SK-N-DZ (cell line): Measurements from ENCODE around the gene TRAPPC2L.
"Not testable (repeated sequence)": the region's sequence is repeated elsewhere in the genome, so short reads cannot be mapped to it uniquely, and the experiment has no call there.

ENCODE experiments used
- DNase-seq: peaks from one replicate; pipeline ENCODE4 v3.0.0-alpha.2; 2015; ENCODE audit warnings: low spot score

The TRAPPC2L gene

DNA sequence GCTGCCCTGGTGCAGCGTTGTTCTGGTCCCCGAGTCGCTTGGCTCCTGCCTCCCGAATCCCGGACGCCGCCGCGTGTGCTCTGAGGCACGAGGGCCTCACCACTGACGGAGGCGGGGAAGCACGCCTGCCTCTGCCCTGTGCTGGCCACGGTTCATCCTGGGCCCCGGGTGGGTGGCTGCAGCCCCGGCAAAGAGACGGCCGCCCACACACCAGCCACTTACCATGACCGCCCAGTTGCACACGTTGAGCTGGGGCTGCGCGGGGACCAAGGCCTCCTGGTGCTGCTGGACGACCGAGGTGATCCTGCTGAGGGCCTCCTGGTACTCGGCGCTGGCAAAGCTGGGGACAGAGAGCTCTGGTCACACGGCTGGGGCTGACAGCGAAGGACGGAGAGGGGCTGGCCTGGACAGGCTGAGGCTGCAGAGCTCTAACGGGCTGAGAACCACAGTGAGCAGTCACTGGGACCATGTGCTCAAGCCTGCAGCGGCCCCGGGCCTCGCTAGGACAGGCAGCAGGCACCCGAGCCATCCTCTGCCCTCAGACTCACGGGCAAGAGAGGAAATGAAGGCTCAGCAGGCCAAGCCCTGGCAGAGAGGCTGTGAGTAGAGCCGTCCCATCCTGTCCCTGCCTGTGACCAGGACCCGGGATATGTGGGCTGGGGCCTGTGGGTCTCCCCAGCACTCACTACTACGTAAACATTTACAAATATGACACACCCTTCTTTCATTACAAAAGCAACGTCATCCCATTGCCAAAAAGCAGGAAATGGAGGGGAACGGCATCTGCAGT lies 38.9 kb upstream of the TRAPPC2L start:
- DNase-seq: no peak

DNA sequence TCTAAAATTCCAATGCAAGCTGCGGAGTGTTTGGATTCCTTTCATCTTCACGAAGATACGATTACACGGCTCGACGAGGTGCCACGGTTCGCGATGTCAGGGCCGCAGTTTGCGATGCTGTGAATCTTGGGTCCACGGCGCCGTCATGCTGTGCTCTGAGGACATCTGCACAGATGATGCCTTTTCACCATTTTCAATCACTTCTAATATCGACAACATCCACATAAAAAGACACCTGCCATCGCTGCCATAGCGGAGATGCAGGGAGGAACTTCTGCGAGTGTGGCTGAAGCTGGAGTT lies 38.4 kb upstream of the TRAPPC2L start:
- no peak for DNase-seq

DNA sequence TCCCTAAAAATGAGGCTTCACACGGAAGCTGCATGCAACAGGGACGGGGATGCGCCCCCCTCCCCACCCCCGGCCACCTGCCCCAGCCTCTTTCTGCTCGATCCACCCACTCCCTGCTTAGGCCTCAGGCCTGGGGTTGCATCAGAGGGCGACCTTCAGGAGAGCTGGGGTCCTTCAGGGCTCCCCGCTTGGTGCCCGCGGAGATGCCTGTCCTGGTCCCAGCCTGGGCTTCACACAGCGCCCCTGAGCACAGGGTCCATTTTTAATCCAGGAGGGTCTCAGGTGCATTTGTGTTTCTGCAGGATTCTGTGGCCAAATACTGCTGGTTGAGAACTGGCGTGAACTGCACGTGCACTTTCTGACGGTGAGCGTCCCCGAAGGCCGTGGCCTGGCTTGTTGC lies 37.8 kb upstream of the TRAPPC2L start:
- DNase-seq: no peak

DNA sequence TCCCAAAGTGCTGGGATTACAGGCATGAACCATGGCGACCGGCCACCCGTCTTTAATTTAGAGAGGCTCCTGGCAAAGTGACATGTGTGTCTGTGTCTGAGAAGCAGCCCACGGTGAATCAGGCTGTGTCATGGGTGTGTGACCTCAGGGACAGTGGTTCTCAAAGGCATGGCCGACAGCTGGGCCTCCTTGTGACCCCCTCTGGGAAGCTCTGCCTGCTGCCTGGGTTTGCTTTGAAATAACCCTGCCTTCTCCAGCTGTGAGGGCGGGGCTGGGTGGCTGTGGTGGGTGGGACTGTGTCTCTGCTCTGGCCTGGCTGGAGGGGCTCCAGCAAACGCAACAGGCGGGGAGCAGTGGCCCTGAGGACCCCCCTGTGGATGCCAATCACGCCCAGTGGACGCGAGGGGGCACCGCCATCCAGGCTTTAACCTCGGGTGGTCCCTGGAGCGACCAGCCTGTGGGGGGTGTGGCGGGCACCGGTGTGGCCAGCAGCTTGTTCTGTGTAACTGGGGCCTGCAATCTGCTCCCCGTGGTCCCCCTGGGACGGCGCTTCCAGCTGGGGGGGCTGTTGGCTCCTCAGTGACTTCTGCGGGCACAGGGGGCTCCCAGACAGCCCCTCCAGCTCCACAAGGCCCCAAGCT lies 36.4 kb upstream of the TRAPPC2L start:
- no peak for DNase-seq

- no peak for DNase-seq
Observed at GRCh38 chr16:88821168-88821850, 35.6 kb upstream of the TRAPPC2L start.

- DNase-seq: no peak
Observed at GRCh38 chr16:88822281-88823040, 34.5 kb upstream of the TRAPPC2L start.

- not testable (repeated sequence) for DNase-seq
Observed at GRCh38 chr16:88823646-88824045, 33.3 kb upstream of the TRAPPC2L start.

DNA sequence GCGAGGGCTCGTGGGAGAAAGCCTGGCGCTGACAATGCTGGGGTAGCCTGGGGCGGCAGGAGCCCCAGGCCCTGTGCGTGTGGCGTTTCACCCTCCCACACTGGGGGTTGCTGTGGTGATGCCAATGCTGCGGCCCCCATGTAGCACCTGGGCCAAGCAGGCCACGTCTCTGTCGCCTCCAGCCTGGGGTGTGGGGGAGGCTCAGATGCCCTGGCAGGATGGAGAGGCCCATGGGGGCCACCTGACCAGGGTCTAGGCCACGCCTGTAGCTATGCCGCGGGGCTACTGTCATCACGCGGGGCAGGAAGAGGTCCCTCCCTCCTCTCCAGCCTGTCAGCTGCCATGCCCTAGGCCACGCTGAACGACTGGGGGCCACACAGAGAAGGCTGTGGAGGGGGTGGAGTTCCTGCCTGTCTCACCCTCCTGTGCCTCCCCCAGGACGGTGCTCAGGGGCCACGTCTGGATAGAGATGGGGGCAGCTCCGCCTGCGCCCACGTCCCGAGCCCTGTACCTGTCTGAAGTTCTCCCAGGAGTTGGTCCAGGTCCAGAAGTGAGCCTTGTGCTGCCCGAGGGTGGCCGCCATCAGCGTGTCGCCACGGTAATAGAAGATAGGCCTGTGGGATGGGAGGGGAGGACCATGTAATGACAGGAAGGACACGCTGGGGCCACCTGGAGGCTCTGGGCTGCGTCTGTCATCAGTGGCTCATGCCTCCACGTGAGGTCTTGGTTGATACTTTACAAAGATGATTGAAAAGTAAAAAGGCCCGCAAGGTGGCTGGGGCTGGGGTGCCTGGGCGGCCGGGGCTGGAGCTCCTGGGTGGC lies 32.5 kb upstream of the TRAPPC2L start:
- no peak for DNase-seq

DNA sequence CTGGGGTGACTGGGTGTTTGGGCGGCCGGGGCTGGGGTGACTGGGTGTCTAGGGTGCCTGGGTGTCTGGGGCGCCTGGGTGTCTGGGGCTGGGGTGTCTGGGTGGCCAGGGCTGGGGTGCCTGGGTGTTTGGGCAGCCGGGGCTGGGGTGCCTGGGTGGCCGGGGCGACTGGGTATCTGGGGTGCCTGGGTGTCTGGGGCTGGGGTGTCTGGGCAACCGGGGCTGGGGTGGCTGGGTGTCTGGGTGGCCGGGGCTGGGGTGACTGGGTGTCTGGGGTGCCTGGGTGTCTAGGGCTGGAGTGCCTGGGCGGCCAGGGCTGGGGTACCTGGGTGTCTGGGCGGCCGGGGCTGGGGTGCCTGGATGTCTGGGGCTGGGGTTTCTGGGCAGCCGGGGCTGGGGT lies 31.8 kb upstream of the TRAPPC2L start:
- no peak for DNase-seq

DNA sequence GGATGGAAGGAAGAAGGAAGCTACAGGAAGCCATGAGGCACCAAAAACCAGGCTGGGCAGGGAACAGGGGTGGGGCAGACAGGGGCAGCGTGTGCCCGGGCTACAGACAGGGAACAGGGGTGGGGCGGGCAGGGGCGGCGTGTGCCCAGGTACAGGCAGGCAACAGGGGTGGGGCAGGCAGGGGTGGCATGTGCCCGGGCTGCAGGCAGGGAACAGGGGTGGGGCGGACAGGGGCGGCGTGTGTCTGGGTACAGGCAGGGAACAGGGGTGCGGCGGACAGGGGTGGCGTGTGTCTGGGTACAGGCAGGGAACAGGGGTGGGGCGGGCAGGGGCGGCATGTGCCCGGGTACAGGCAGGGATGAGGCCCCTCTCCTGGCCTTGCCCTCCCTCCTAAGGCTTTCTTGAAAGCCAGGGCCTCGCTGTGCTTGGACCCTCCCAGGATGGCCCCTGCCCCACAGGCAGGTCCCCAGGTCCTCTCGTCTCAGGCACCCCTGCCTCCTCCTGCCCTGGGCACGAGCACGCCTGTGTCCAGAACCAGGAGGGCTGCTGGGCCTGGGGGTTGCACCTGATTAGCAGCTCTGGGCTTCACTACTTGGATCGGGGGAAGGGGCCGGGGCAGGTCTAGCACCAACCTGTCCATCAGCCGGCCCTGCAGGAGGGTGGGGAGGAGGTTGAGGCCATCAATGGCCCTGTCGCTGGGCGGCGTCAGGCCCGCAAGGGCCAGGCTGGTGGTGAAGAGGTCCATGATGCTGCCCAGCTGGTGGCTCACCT lies 30.7 kb upstream of the TRAPPC2L start:
- no peak for DNase-seq

GRCh38 chr16:88827727-88828126 lies 29.2 kb upstream of the TRAPPC2L start:
- no peak for DNase-seq

- no peak for DNase-seq
Observed at GRCh38 chr16:88828711-88829110, 28.2 kb upstream of the TRAPPC2L start.

DNA sequence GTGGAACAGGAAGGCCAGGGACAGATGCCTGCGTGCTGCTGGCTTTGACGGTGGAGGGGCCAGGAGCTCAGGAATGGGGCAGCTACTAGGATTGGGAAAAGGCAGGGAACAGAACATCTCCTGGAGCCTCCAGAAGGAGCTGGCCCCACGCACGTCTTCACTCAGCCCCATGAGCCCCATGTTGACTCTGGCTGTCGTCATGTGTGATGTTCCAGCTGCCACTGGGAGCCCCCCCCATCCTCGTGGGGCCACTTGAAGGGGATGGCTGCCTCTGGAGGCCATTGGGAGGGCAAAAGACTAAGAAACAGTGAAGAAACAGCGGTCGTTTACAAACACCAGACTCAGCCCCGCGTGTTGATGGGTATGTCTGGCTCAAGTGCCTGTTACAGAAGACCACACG lies 26.7 kb upstream of the TRAPPC2L start:
- DNase-seq: no peak

DNA sequence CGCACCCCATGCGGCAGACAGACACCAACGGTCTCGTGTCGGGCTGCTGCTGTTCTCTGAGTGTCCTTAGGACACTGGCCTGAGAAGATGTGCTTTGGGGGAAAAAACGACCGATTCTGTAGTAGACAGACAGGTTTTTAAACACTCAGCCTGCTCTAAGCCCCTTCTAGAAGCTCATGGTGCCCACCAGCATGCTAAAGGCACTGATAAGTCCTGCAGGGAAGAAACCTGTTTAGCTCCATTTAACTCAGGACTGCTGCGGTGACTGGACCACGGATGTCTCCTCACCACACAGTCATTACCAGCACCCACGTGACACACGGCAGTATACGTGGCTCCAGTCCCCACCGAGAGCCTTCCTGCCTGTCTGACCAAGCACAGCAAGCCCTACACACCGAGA lies 26.1 kb upstream of the TRAPPC2L start:
- DNase-seq: no peak

DNA sequence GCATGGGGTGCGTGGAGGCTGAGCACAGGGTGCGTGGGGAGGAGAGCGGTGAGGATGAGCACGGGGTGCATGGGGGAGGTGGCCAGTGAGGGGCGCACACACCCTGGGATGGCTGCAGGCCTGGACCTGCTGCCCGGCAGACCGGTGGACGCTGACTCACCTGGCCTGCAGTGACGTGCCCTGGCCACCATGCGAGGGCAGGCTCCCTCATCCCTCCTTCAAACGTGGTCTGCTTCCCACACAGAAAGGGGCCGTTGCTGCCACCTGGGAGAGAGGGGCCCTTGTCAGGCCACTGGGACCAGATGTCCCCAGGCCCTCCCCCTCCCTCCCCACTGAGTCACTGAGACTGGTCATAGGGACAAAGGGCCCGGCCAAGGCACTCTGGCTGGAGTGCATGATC lies 25.1 kb upstream of the TRAPPC2L start:
- no peak for DNase-seq

DNA sequence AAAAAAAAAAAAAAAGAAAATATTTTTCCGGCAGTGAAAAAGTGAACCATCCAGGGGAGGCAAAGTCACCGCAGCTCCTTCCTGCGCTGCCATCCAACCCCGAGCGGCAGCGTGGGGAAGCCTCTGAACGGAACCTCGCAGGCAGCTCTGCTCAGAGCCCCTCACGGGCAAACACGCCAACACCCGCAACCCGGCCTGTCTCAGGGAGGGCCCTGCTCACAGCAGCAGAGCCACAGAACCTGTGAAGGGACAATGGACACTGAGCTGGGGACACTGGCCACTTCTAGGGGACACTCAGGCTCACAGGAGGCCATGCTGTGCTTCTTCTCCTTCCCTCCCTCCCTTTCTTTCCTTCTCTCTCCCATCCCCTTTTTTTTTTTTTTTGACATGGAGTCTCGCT lies 23.8 kb upstream of the TRAPPC2L start:
- DNase-seq: no peak

DNA sequence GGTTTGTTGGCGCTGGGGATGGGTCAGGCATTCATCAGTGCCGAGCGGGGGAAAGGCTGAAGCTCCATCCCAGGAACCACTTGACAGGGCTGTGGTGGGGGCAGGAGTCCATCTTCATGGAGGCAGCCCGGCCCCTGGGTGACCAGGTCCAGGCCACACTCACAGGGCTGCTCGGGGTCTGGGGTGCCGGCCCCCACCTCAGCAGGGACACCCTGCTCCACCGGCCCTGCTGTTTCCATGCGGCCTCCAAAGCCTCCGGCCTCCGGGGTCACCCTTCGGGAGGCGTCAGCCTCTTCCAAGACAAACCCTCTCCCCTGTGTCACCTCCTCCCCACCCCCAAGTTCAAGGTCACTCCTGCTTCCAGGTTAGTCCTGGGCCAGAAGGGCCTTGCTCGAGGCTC lies 22.3 kb upstream of the TRAPPC2L start:
- no peak for DNase-seq

DNA sequence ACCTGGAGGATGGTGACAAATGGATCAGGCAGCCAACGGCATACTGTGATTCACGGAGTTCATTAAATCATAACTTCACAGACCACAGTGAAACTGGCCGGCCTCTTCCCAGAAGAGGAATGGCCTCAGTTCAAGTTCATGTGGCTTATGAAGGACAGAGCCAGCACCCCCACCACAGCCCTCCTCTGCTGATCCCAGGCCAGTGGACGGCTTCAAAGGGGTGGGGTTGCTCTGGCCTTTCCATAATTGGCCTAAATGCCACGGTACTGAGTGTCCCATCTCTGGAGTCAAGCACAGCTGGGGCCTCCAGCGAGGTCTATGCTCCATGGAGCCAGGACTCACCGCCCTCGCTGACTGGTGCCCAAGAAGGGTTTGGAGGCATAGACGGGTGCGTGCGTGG lies 21.5 kb upstream of the TRAPPC2L start:
- DNase-seq: no peak

- no peak for DNase-seq
Observed at GRCh38 chr16:88835818-88836217, 21.1 kb upstream of the TRAPPC2L start.

DNA sequence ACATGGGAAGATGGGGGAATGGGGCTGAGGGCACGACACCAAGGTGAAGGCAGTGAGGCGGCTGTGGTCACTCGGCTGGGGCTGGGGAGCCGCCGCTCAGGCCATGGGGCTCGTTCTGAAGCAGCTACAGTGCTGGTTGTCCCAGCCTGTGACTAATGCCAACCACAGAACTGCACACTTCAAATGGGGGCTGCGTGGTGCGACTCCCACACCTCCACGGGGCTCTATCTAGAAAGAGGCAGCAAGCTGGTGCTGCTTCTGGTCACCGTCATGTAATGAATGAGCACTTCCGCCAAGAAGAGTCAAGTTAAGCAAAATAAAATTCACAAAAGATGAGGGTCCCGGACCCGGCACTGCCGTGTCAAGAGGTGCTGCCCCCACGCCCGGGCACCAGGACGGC lies 20.1 kb upstream of the TRAPPC2L start:
- DNase-seq: no peak

- no peak for DNase-seq
Observed at GRCh38 chr16:88837806-88838205, 19.1 kb upstream of the TRAPPC2L start.
